GM21526 (cell line): Measurements from ENCODE around the gene CA11.
"Not testable (repeated sequence)": the region's sequence is repeated elsewhere in the genome, so short reads cannot be mapped to it uniquely, and the experiment has no call there.

Experiments used
- ATAC-seq: cut with Tn5 transposase; IDR thresholded peaks from one replicate; pipeline ENCODE4 v1.9.1; 2021; ENCODE audit warnings: moderate library complexity; ENCODE audit not compliant: unreplicated experiment, low FRiP score

The CA11 gene

GRCh38 chr19:48670699-48671445, 24.9 kb upstream of the CA11 start:
- ATAC-seq = no peak

- no peak for ATAC-seq
Measured at GRCh38 chr19:48669903-48670668, 24.1 kb upstream of the CA11 start.

- ATAC-seq = no peak
Measured at GRCh38 chr19:48668761-48669160, 22.8 kb upstream of the CA11 start.

- ATAC-seq = no peak
Measured at GRCh38 chr19:48668332-48668731, 22.3 kb upstream of the CA11 start.

GRCh38 chr19:48665786-48666185, 19.8 kb upstream of the CA11 start:
- ATAC-seq = no peak

- ATAC-seq = no peak
Measured at GRCh38 chr19:48664476-48664875, 18.5 kb upstream of the CA11 start.

GRCh38 chr19:48663667-48664066, 17.7 kb upstream of the CA11 start:
- no peak for ATAC-seq

GRCh38 chr19:48661711-48662090, 15.7 kb upstream of the CA11 start:
- no peak for ATAC-seq

- ATAC-seq = no peak
Measured at GRCh38 chr19:48660852-48661710, 15.1 kb upstream of the CA11 start.

- ATAC-seq = no peak
Measured at GRCh38 chr19:48659768-48660167, 13.8 kb upstream of the CA11 start.

- no peak for ATAC-seq
Measured at GRCh38 chr19:48658483-48658882, 12.5 kb upstream of the CA11 start.

GRCh38 chr19:48657828-48658227, 11.8 kb upstream of the CA11 start:
- ATAC-seq = not testable (repeated sequence)

- ATAC-seq = no peak
Measured at GRCh38 chr19:48656840-48657474, 11.0 kb upstream of the CA11 start.

GRCh38 chr19:48654299-48655059, 8.5 kb upstream of the CA11 start:
- no peak for ATAC-seq

GRCh38 chr19:48651683-48652048, 5.7 kb upstream of the CA11 start:
- no peak for ATAC-seq

GRCh38 chr19:48650974-48651682, 5.1 kb upstream of the CA11 start:
- no peak for ATAC-seq

- no peak for ATAC-seq
Measured at GRCh38 chr19:48648134-48648533, 2.1 kb upstream of the CA11 start.

GRCh38 chr19:48646722-48647216, 782 bp upstream of the CA11 start:
- no peak for ATAC-seq

GRCh38 chr19:48645620-48646000, 377 bp downstream of the CA11 start:
- no peak for ATAC-seq
